PC-3 (cell line): ENCODE results near the gene PHC2. TPM values are rescaled to one million over a fixed set of nuclear protein-coding genes. Genes with fewer than 3 reads are reported as not detected.

ENCODE experiments used
- ATAC-seq: fragments of 200-7000 bp; cut with Tn5 transposase; 2 replicates; pipeline ENCODE4 v1.9.1; 2020; ENCODE audit warnings: mild to moderate bottlenecking, moderate library complexity
- BruUV-seq: library from RNA; stranded (reverse); fragments of 400-500 nt; replicated peaks from 2 replicates; lab custom pipeline; 2021; lab: Mats Ljungman, UMichigan
- CTCF ChIA-PET: fragments of 300-600 bp; sonication (Branson Sonifier 250); formaldehyde crosslinking; loops from one replicate; lab custom pipeline; 2022; ENCODE audit warnings: antibody characterized with exemption; lab: Charles Lee
- POLR2A ChIA-PET: fragments of 300-600 bp; sonication (Branson Sonifier 250); formaldehyde crosslinking; loops from one replicate; lab custom pipeline; 2022; ENCODE audit warnings: antibody characterized with exemption; ENCODE audit not compliant: unreplicated experiment; lab: Charles Lee
- DNase-seq: peaks from one replicate; pipeline ENCODE4 v3.0.0-alpha.2; 2015
- H2AFZ ChIP-seq: fragments of 300-600 bp; sonication (generic); 2 replicates; pipeline ENCODE4 v1.6.0; 2016; ENCODE audit warnings: antibody characterized with exemption, low read length
- H3F3A ChIP-seq: fragments of 300-600 bp; sonication (generic); one replicate; pipeline ENCODE4 v1.6.0; 2017; ENCODE audit warnings: antibody characterized with exemption, low read length, control low read depth, mild to moderate bottlenecking; ENCODE audit not compliant: unreplicated experiment
- H3K27ac ChIP-seq: fragments of 300-600 bp; sonication (generic); 2 replicates; pipeline ENCODE4 v1.5.1; 2016; ENCODE audit warnings: mild to moderate bottlenecking, low read length
- H3K27me3 ChIP-seq: fragments of 300-600 bp; sonication (generic); 2 replicates; pipeline ENCODE4 v1.6.1; 2016; ENCODE audit warnings: low read length, mixed read lengths
- H3K36me3 ChIP-seq: fragments of 300-600 bp; sonication (generic); 2 replicates; pipeline ENCODE4 v1.6.1; 2016; ENCODE audit warnings: low read depth, mixed run types, low read length, mixed read lengths
- H3K4me1 ChIP-seq: fragments of 300-600 bp; sonication (generic); 2 replicates; pipeline ENCODE4 v1.5.1; 2016; ENCODE audit warnings: low read length; ENCODE audit not compliant: insufficient read depth
- H3K4me2 ChIP-seq: fragments of 300-600 bp; sonication (generic); 2 replicates; pipeline ENCODE4 v1.6.0; 2016; ENCODE audit warnings: low read length
- H3K4me3 ChIP-seq: fragments of 300-600 bp; sonication (generic); 2 replicates; pipeline ENCODE4 v1.5.1; 2016; ENCODE audit warnings: mild to moderate bottlenecking, low read length, mixed read lengths
- H3K79me2 ChIP-seq: fragments of 300-600 bp; sonication (generic); 2 replicates; pipeline ENCODE4 v1.6.1; 2017; ENCODE audit warnings: low read length, mixed read lengths
- H3K9ac ChIP-seq: fragments of 300-600 bp; sonication (generic); 2 replicates; pipeline ENCODE4 v1.6.0; 2016; ENCODE audit warnings: mild to moderate bottlenecking, low read length
- H3K9me2 ChIP-seq: fragments of 300-600 bp; sonication (generic); replicated peaks from 2 replicates; pipeline ENCODE4 v1.6.1; 2016; ENCODE audit warnings: mixed run types, low read length, mixed read lengths
- H3K9me3 ChIP-seq: fragments of 300-600 bp; sonication (generic); 2 replicates; pipeline ENCODE4 v1.6.1; 2016; ENCODE audit warnings: low read length, mixed read lengths
- H4K20me1 ChIP-seq: fragments of 300-600 bp; sonication (generic); 2 replicates; pipeline ENCODE4 v1.6.1; 2016; ENCODE audit warnings: low read length, mixed read lengths
- EZH2 ChIP-seq: fragments of 300-600 bp; sonication (generic); IDR thresholded peaks from one replicate; pipeline ENCODE4 v1.6.1; 2017; ENCODE audit warnings: antibody characterized with exemption, mild to moderate bottlenecking, low read length; ENCODE audit not compliant: unreplicated experiment
- EZH2phosphoT487 ChIP-seq: fragments of 300-600 bp; sonication (generic); IDR thresholded peaks from 2 replicates; pipeline ENCODE4 v1.6.1; 2018; ENCODE audit warnings: mild to moderate bottlenecking, antibody characterized with exemption, low read length, borderline replicate concordance
- intact Hi-C: fragments of 100-400 bp; cut with micrococcal nuclease; formaldehyde crosslinking; loops from 2 replicates; pipeline ENCODE4 v1.9.0; 2023
- total RNA-seq: library from RNA; depleted of rRNA; stranded (reverse); fragments of >200 nt; gene quantifications from 2 replicates; pipeline ENCODE4 v1.2.3, GENCODE V29; 2014
- TF ChIP-seq, protein P1 (sequence below): fragments of 300-600 bp; sonication (generic); conservative IDR thresholded peaks from 2 replicates; pipeline ENCODE4 v1.5.1; 2017; ENCODE audit warnings: antibody characterized with exemption, low read depth, mild to moderate bottlenecking, low read length

PHC2 gene
- total RNA-seq, 1 experiment from 2014 or later = 134 TPM

DNA sequence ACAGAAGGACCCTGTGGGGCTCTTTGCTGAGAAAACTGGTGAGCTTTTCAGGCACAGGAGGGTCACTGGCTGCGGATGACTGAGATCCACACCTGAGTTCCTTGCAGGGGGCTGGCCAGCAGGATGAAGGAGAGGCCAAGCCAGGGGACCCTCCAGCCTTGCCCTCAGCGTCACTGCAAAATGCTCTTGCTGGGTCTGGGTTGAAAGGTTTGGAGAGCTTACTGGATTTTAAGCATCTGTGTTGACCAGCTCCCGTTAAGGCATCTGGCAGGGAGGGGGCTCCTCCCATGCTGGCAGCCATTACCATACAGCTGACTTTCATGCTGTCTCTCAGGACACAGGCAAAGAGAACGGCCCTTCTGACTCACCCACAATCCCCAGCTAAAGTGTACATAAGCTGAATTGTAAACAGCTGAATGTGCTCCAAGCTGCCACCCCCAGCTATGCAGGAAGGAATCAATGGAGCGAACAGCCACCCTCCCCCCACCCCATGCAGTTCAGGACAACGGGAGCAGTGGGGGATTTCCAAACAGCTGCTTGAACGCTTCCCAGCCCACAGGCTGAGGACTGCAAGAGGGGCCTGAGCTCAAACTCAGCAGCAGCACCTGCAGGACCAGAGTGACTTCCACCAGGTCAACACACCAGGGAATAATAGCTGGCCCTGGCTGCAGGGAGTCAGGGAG is 88.7 kb downstream of the PHC2 start:
- H3K9ac ChIP-seq = peak overlapping the region; percentile 42
- peak overlapping the region; percentile 71 for H3K4me2 ChIP-seq
- no peaks in the 10 kb centered on the region for H3K9me2 ChIP-seq
- peaks cover 64% of the 10 kb centered on the region for H3K36me3 ChIP-seq
- H3F3A ChIP-seq = no peaks in the 10 kb centered on the region
- H3K27ac ChIP-seq = peak overlapping the region; percentile 71
- H4K20me1 ChIP-seq = peaks cover 71% of the 10 kb centered on the region
- no TSS peak for BruUV-seq
- DNase-seq = peak; percentile 96
- H3K4me3 ChIP-seq = peak overlapping the region; percentile 36
- ChIA-PET CTCF (interaction anchor here (0.9 kb wide), 1 partner anchor 47 kb away, joined by 3 read pairs; no protein-coding TSS in a partner anchor), POLR2A (interaction anchor here (0.6 to 0.7 kb wide), 4 partner anchors 21 to 87 kb away, joined by 3 to 9 read pairs (median 4); no protein-coding TSS in a partner anchor)
- peak; percentile 69 for ATAC-seq
- H3K79me2 ChIP-seq = peaks cover 100% of the 10 kb centered on the region
- H3K27me3 ChIP-seq = no peaks in the 10 kb centered on the region
- peaks cover 85% of the 10 kb centered on the region for H3K4me1 ChIP-seq
- H2AFZ ChIP-seq = no peak overlapping the region
- H3K9me3 ChIP-seq = no peaks in the 10 kb centered on the region
- intact Hi-C loops = no loop called here
- TF ChIP-seq EZH2 (no peak), EZH2phosphoT487 (no peak)
- TF ChIP-seq, protein P1, sequence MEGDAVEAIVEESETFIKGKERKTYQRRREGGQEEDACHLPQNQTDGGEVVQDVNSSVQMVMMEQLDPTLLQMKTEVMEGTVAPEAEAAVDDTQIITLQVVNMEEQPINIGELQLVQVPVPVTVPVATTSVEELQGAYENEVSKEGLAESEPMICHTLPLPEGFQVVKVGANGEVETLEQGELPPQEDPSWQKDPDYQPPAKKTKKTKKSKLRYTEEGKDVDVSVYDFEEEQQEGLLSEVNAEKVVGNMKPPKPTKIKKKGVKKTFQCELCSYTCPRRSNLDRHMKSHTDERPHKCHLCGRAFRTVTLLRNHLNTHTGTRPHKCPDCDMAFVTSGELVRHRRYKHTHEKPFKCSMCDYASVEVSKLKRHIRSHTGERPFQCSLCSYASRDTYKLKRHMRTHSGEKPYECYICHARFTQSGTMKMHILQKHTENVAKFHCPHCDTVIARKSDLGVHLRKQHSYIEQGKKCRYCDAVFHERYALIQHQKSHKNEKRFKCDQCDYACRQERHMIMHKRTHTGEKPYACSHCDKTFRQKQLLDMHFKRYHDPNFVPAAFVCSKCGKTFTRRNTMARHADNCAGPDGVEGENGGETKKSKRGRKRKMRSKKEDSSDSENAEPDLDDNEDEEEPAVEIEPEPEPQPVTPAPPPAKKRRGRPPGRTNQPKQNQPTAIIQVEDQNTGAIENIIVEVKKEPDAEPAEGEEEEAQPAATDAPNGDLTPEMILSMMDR = no peak

- H4K20me1 ChIP-seq = peaks cover 76% of the 10 kb centered on the region
- H3K9ac ChIP-seq = no peak overlapping the region
- H3K79me2 ChIP-seq = peaks cover 100% of the 10 kb centered on the region
- DNase-seq = peak; percentile 33
- H3K9me2 ChIP-seq = no peaks in the 10 kb centered on the region
- ChIA-PET CTCF (no interaction called here), POLR2A (no interaction called here)
- intact Hi-C loops = no loop called here
- H3K27me3 ChIP-seq = no peaks in the 10 kb centered on the region
- no peaks in the 10 kb centered on the region for H3F3A ChIP-seq
- H3K27ac ChIP-seq = peak overlapping the region; percentile 65
- TF ChIP-seq EZH2 = no peak
- TF ChIP-seq EZH2phosphoT487 = no peak
- TF ChIP-seq, protein P1 = no peak
- H3K36me3 ChIP-seq = peaks cover 59% of the 10 kb centered on the region
- peak overlapping the region; percentile 36; the same call in 1 of the 2 replicates for H3K4me3 ChIP-seq
- H3K4me1 ChIP-seq = peaks cover 84% of the 10 kb centered on the region
- H3K9me3 ChIP-seq = no peaks in the 10 kb centered on the region
- BruUV-seq = no TSS peak
- ATAC-seq = no peak
- peak overlapping the region; percentile 71 for H3K4me2 ChIP-seq
- no peak overlapping the region for H2AFZ ChIP-seq
These were observed 89.7 kb downstream of the PHC2 start for GRCh38 chr1:33341190-33341589.

- no peak overlapping the region for H3K4me3 ChIP-seq
- H3K27me3 ChIP-seq = no peaks in the 10 kb centered on the region
- H2AFZ ChIP-seq = no peak overlapping the region
- peaks cover 54% of the 10 kb centered on the region for H3K36me3 ChIP-seq
- no peak overlapping the region for H3K9ac ChIP-seq
- TF ChIP-seq EZH2phosphoT487 (no peak), EZH2 (no peak)
- TF ChIP-seq, protein P1 = no peak; the same call in 1 of the 2 replicates
- H4K20me1 ChIP-seq = peaks cover 78% of the 10 kb centered on the region
- no TSS peak for BruUV-seq
- no peak overlapping the region for H3K27ac ChIP-seq
- H3F3A ChIP-seq = no peaks in the 10 kb centered on the region
- POLR2A ChIA-PET = no interaction called here
- H3K9me3 ChIP-seq = no peaks in the 10 kb centered on the region
- ATAC-seq (no peak), DNase-seq (no peak)
- CTCF ChIA-PET = no interaction called here
- peaks cover 98% of the 10 kb centered on the region for H3K79me2 ChIP-seq
- H3K4me1 ChIP-seq = peaks cover 66% of the 10 kb centered on the region
- no peak overlapping the region for H3K4me2 ChIP-seq
- intact Hi-C loops = no loop called here
- no peaks in the 10 kb centered on the region for H3K9me2 ChIP-seq
These were observed 91.5 kb downstream of the PHC2 start for GRCh38 chr1:33339413-33339812.
